HG02642 (cell line): ENCODE data around the gene MADCAM1.

Source experiments
- ATAC-seq: cut with Tn5 transposase; IDR thresholded peaks from one replicate; pipeline ENCODE4 v1.9.1; 2021; ENCODE audit warnings: mild to moderate bottlenecking; ENCODE audit not compliant: unreplicated experiment, poor library complexity

Gene MADCAM1

GRCh38 chr19:485583-486236 lies 10.6 kb upstream of the MADCAM1 start:
- ATAC-seq = no peak

DNA sequence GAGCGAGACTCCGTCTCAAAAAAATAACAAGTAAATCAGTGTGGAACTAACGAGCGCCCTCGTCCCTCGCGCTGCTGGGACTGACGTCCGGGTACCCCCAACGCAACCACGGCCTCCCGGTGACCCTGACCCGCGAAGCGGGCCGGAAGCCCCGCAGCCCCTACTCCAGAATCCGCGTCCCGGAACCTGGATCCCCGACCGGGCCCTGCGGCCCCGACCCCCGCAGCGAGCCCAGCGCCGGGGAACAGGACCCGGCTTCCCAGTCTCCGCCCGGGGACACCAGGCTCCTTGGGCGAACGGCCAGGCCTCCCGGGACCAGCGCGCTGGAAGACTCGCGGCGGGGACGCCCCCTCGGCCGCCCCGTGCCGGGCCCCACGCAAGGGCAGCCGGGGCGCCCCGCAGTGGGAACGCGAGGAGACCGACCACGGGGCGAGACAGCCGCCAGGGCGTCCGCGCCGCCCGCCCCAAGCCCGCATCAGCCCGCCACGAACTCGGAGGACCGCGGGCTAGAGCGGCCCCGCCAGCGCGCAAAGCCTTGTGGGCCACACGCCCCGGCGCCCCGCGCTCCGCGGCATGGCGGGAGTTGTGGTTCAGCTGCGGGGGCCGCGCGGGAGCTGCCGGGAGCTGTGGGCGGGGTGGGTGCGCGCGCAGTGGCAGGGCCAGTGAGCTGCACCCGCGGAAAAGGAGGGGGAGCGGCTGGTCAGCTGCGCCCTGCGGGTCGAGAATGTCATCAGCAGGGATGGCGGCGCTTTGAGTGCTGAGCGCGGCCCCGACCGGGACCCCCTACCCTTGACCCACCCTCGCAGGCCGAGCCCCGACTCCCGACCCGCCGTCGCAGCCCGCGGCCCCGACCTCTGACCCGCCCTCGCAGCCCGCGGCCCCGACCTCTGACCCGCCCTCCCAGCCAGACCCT lies 7.5 kb upstream of the MADCAM1 start:
- peak; percentile 78 for ATAC-seq

GRCh38 chr19:489418-490196 lies 6.7 kb upstream of the MADCAM1 start:
- ATAC-seq = no peak

DNA sequence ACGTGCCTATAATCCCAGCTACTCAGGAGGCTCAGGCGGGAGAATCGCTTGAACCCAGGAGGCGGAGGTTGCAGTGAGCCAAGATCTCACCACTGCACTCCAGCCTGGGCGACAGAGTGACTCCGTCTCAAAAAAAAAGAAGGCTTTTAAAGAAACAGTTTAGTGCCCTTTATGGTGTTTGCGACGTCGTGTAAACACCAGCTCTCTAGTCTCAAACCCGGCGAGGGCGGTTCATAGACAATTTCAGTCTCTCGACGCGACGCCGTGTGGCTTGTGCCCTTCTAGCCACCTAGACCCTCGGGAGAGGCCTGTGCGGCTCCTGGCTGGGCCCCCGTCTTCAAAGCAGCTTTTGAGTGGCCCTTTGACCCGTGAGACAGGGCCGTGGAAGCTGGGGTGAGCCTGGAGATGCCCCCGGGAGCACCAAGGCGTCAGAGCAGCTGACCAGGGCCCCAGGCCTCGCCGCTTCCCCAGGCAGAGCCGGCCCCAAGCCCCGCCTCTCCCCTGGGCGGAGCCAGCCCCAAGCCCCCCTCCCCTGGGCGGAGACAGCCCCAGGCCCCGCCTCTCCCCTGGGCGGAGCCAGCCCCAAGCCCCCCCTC lies 5.0 kb upstream of the MADCAM1 start:
- no peak for ATAC-seq

GRCh38 chr19:492091-492531 lies 4.2 kb upstream of the MADCAM1 start:
- ATAC-seq = no peak

- ATAC-seq = no peak
Observed at GRCh38 chr19:493391-494170, 2.7 kb upstream of the MADCAM1 start.

DNA sequence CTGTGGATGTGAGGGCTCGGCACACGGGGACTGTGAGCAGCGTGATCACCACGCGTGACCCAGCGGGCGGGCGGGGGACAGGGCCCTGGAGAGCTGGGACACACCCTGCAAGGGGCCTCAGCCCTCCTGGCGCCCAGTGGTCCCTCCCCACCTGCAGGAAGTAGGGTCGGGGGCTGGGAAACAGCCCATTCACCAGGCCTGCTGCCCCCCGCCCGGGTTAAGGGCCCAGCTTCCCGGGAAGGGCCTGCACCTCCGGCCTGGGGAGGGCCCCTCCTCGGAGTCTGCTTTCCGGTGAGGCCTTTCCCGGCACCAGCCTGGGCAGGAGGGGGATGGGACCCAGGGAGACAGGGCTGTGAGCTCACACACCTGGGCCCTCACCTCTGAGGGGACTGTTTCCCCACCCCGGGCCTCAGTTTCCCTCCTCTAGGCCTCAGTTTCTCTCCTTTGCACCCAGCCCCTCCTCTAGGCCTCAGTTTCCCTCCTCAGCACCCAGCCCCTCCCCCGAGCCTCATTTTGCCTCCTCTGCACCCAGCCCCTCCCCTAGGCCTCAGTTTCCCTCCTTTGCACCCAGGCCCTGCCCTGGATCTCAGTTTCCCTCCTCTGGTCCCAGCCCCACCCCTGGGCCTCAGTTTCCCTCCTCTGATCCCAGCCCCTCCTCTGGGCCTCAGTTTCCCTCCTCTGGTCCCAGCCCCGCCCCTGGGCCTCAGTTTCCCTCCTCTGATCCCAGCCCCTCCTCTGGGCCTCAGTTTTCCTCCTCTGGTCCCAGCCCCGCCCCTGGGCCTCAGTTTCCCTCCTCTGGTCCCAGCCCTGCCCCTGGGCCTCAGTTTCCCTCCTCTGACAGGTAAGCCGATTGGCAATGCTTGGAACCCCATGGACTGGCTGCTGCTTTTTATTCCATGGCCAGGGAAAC lies 1.9 kb upstream of the MADCAM1 start:
- no peak for ATAC-seq

GRCh38 chr19:495081-495401 lies 1.2 kb upstream of the MADCAM1 start:
- ATAC-seq = no peak

- ATAC-seq = no peak
Observed at GRCh38 chr19:495402-496111, 729 bp upstream of the MADCAM1 start.

DNA sequence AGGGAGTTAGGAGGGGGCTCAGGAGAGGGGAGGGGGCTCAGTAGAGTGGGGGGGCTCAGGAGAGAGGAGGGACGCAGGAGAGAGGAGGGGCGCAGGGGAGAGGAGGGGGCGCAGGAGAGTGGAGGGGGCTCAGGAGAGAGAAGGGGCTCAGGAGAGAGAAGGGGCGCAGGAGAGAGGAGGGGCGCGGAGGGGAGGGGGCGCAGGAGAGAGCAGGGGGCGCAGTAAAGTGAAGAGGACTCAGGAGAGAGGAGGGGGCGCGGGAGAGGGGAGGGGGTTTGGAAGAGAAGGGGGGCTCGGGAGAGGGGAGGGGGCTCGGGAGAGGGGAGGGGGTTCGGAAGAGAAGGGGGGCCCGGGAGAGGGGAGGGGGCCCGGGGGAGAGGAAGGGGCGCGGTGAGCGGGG lies 700 bp downstream of the MADCAM1 start:
- ATAC-seq = no peak

DNA sequence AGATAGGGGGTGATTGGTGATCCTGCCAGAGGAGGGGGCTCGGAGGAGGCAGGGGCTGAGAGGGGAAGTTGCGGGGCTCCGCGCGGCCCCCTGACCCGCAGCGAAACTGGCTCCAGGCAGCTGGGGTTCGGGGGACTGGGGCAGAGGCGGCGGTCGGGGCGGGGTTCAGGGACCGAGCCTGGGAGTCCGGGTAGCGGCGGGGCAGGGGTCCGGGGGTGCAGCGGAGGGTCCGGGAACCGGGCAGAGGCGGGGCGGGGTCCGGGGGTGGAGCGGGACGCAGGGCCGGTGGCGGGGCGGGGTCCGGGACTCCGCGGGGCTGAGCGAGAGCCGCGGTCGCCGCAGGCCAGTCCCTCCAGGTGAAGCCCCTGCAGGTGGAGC lies 1.2 kb downstream of the MADCAM1 start:
- ATAC-seq = no peak

- ATAC-seq = no peak
Observed at GRCh38 chr19:497869-498510, 1.7 kb downstream of the MADCAM1 start.

- no peak for ATAC-seq
Observed at GRCh38 chr19:498511-498891, 2.2 kb downstream of the MADCAM1 start.

DNA sequence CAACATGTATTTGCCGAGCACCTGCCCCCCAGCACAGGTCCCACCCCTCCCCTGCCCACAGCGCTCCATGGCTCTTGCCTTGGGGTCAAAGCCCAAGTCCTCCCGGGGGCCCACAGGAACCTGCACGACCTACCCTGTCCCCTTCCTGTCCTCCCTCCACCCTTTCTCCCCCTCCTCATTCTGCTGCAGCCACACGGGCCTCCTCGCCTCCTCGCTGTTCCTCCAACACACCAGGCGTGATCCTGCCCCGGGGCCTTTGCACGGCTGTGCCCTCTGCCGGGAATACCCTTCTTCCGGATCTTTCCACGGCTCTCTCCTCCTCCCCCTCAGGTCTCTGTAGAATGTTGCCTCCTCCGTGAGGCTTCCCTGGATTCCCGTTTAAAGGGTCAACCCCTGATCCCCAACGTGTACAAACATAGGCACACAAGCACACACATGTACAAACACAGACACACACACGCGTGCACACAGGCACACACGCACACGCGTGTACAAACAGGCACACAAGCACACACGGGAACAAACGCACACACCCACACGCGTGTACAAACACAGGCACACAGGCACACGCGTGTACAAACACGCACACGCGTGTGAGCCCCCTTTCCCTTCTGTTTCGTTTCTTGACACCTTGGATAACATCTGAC lies 2.8 kb downstream of the MADCAM1 start:
- ATAC-seq = no peak

- no peak for ATAC-seq
Observed at GRCh38 chr19:501646-502045, 5.4 kb downstream of the MADCAM1 start.

GRCh38 chr19:504616-505015 lies 8.3 kb downstream of the MADCAM1 start:
- ATAC-seq = no peak
